NT2/D1 (cell line): Measurements from ENCODE around the gene FRS2.

ENCODE experiments used
- DNase-seq: peaks from one replicate; pipeline ENCODE4 v3.0.0-alpha.2; 2011; ENCODE audit warnings: low read depth, low spot score
- H3K27me3 ChIP-seq: 2 replicates; pipeline ENCODE4 v1.6.0; 2011; ENCODE audit warnings: mild to moderate bottlenecking; ENCODE audit not compliant: insufficient read length, insufficient read depth
- H3K36me3 ChIP-seq: 2 replicates; pipeline ENCODE4 v1.6.1; 2011; ENCODE audit warnings: mild to moderate bottlenecking, low read length, mixed read lengths; ENCODE audit not compliant: insufficient read depth, insufficient read length
- H3K4me1 ChIP-seq: 2 replicates; pipeline ENCODE4 v1.5.1; 2011; ENCODE audit not compliant: insufficient read depth, insufficient read length
- H3K4me3 ChIP-seq: 2 replicates; pipeline ENCODE4 v1.5.1; 2011; ENCODE audit warnings: low read depth; ENCODE audit not compliant: insufficient read length
- H3K9ac ChIP-seq: 2 replicates; pipeline ENCODE4 v1.6.0; 2011; ENCODE audit warnings: low read depth; ENCODE audit not compliant: insufficient read length
- H3K9me3 ChIP-seq: 2 replicates; pipeline ENCODE4 v1.5.1; 2011; ENCODE audit warnings: mild to moderate bottlenecking, low read length; ENCODE audit not compliant: insufficient read depth
- SUZ12 ChIP-seq: IDR thresholded peaks from 2 replicates; pipeline ENCODE4 v1.6.1; 2011; ENCODE audit not compliant: insufficient read length, insufficient read depth; ENCODE audit errors: extremely low read depth
- YY1 ChIP-seq: IDR thresholded peaks from 2 replicates; pipeline ENCODE4 v1.6.1; 2011; ENCODE audit not compliant: insufficient read length, insufficient read depth
- ZNF274 ChIP-seq: IDR thresholded peaks from 2 replicates; pipeline ENCODE4 v1.6.1; 2011; ENCODE audit warnings: mild to moderate bottlenecking, low read depth, low read length

FRS2 gene

DNA sequence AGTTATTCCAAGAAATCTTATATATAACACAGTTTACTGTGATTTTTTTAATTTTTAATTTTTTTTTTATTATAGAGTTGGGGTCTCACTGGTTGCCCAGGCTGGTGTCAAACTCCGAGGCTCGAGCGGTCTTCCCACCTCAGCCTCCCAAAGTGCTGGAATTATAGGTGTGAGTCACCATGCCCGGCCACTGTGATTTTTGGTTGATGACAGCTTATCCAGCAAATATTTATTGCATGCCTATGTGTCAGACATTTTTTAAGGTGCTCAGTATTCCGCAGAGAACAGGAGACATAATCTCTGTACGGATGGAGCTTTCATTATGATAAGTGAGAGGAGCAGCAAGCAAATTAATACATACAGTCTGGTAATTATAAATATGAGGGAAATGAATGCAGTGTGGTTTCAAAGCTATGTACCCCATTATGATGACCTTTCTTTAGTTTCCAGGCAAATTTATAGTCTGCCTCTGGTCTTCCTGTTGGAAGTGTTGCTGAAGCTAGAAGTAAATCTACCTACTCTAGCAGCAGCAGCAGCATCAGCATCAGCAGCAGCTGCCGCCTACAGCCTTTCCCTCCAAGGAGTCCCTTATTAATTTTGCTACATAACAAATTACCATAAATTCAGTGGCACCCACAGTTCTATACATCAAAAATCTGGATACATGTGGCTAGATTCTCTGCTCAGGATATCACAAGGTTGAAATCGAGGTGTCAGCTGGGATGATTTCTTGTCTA, 32.3 kb downstream of the FRS2 start:
- TF ChIP-seq YY1 (no peak), SUZ12 (no peak), ZNF274 (no peak)
- DNase-seq = no peak

GRCh38 chr12:69508091-69508490, 37.9 kb downstream of the FRS2 start:
- no peak for TF ChIP-seq SUZ12
- H3K27me3 ChIP-seq = no peaks in the 10 kb centered on the region
- no peaks in the 10 kb centered on the region for H3K4me1 ChIP-seq
- H3K36me3 ChIP-seq = no peaks in the 10 kb centered on the region
- H3K4me3 ChIP-seq = no peak overlapping the region
- DNase-seq = no peak
- H3K9ac ChIP-seq = no peak overlapping the region
- H3K9me3 ChIP-seq = no peaks in the 10 kb centered on the region

More for the DNA sequence above, 32.3 kb downstream of the FRS2 start:
- H3K4me1 ChIP-seq = no peaks in the 10 kb centered on the region
- H3K36me3 ChIP-seq = peaks cover 4% of the 10 kb centered on the region
- no peaks in the 10 kb centered on the region for H3K9me3 ChIP-seq
- no peak overlapping the region for H3K4me3 ChIP-seq
- H3K27me3 ChIP-seq = no peaks in the 10 kb centered on the region
- no peak overlapping the region for H3K9ac ChIP-seq

DNA sequence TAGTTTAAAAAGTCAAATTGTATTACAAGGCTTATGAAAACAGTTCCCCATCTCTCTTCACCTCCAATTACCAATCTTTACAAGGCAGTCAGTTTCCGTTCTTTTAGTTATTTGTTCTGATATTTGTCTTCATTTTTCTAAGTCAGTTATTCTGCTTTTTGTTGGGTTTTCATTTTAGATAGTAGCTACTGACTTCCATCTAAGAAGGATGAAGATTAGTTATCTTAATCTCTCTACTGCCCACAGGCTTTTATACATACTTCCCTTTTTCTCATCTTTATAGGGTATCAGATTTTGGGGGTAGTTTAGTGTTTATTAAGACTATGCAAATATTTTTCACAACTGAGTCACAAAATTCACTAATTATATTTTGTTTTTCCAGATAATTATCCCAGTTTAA, 38.4 kb downstream of the FRS2 start:
- Histone ChIP-seq H3K4me3 (no peak overlapping the region), H3K27me3 (no peaks in the 10 kb centered on the region), H3K9me3 (no peaks in the 10 kb centered on the region), H3K4me1 (no peaks in the 10 kb centered on the region), H3K36me3 (no peaks in the 10 kb centered on the region), H3K9ac (no peak overlapping the region)
- no peak for DNase-seq
- TF ChIP-seq SUZ12 (no peak), ZNF274 (no peak)

DNA sequence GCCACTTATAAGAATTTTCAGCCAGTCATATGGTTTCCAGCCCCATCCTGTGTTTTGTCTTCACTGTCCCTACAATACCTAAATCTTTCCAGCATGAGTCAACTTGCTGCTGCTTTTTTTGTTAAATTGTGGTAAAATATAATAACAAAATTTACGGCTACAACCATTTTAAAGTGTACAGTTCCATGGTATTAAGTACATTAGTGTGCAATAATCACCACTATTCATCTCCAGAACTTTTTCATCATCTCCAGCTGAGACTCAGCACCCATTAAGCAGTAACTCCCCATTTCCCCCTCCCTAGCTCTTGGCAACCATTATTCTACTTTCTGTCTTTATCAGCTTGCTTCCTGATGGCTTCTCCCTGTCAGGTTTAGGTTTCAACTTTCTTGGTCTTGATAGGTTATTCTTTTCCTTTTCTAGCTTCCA, 39.1 kb downstream of the FRS2 start:
- Histone ChIP-seq H3K36me3 (peaks cover 3% of the 10 kb centered on the region), H3K9ac (no peak overlapping the region), H3K4me3 (no peak overlapping the region), H3K4me1 (peaks cover 2% of the 10 kb centered on the region), H3K9me3 (no peaks in the 10 kb centered on the region), H3K27me3 (no peaks in the 10 kb centered on the region)
- DNase-seq = no peak
- TF ChIP-seq ZNF274 (no peak), YY1 (no peak), SUZ12 (no peak)

GRCh38 chr12:69509904-69510827, 40.0 kb downstream of the FRS2 start:
- peaks cover 3% of the 10 kb centered on the region for H3K36me3 ChIP-seq
- no peak overlapping the region for H3K4me3 ChIP-seq
- DNase-seq = no peak
- H3K27me3 ChIP-seq = no peaks in the 10 kb centered on the region
- peaks cover 3% of the 10 kb centered on the region for H3K4me1 ChIP-seq
- no peak overlapping the region for H3K9ac ChIP-seq
- H3K9me3 ChIP-seq = no peaks in the 10 kb centered on the region
- TF ChIP-seq SUZ12 = no peak

DNA sequence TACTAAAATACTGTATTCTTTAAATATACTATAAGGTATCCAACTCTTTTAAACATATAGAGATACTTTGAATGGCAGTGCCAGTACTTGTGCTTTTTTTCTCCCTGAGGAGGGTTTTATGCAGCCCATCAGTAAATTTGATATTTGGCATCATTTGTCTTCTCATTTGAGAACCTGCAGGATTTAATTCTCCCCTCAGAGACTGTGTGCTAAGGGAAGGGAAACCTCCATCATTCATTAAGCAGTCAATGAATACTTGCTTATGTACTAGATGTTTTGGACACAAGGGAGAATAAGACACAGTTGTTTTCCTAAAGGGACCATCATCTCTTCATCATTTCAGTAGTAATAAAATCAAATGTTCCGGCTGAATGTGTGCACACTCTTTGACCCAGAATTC, 40.8 kb downstream of the FRS2 start:
- TF ChIP-seq SUZ12 (no peak), YY1 (no peak), ZNF274 (no peak)
- H3K4me1 ChIP-seq = peaks cover 3% of the 10 kb centered on the region
- DNase-seq = no peak
- H3K4me3 ChIP-seq = no peak overlapping the region
- H3K9me3 ChIP-seq = no peaks in the 10 kb centered on the region
- H3K27me3 ChIP-seq = no peaks in the 10 kb centered on the region
- no peak overlapping the region for H3K9ac ChIP-seq
- peaks cover 3% of the 10 kb centered on the region for H3K36me3 ChIP-seq

DNA sequence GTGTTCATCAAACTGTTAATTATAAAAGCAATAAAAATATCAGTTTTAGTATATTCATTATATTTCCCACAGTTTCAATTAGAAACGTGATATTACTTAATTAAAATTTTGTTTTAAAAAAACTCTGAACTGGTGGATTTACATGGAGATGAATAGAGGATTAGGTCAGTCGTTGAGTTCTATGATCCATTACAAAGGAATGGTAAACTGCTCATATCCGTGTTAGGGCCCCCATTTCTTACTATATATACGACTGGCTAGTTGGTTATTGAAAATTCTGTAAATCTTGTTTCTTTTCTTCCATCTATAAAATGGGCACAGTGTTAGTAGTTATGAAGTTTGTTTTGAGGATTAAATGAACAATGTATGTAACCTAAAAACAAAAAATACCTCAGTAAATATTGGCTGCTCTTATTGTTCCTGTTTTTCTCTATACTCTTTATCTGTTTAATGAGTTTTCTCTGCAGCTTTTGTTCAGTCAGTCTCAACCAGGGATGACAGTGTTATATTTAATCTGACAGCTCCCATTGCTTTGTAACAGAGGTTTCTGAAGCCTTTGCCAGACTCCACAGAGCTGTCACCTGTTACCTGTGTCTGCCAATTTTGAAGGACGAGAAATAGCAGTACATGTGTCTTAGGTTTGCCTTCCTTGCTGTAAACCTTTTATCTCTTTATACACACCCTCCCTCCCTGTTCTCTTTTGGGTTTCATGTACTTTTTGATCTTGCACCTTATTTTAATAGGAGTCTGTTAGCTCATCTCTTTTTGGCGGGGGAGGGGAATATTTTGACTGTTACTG, 41.5 kb downstream of the FRS2 start:
- Histone ChIP-seq H3K36me3 (peaks cover 3% of the 10 kb centered on the region), H3K4me3 (no peak overlapping the region), H3K9ac (no peak overlapping the region), H3K27me3 (no peaks in the 10 kb centered on the region), H3K4me1 (peaks cover 3% of the 10 kb centered on the region), H3K9me3 (no peaks in the 10 kb centered on the region)
- DNase-seq = no peak
- TF ChIP-seq SUZ12 (no peak), ZNF274 (no peak), YY1 (no peak)
